Measurements from ENCODE around the gene BACH2.

Gene BACH2

GRCh38 chr6:90008908-90009501, 287.6 kb downstream of the BACH2 start:
- H3K27ac ChIP-seq = no peak overlapping the region
- TF ChIP-seq CTCF (conservative IDR thresholded peaks at IDR 0.05) (no peak), ZFX (IDR thresholded peaks at IDR 0.05) (no peak)

- no peak overlapping the region for H3K27ac ChIP-seq
- TF ChIP-seq ZFX (IDR thresholded peaks at IDR 0.05) = no peak
- no peak for TF ChIP-seq CTCF (conservative IDR thresholded peaks at IDR 0.05)
Observed at GRCh38 chr6:90008189-90008907, 288.3 kb downstream of the BACH2 start.

GRCh38 chr6:90005048-90005827, 291.4 kb downstream of the BACH2 start:
- TF ChIP-seq CTCF (conservative IDR thresholded peaks at IDR 0.05) = no peak
- no peak for TF ChIP-seq ZFX (IDR thresholded peaks at IDR 0.05)
- H3K27ac ChIP-seq = no peak overlapping the region

- H3K27ac ChIP-seq = no peak overlapping the region
Observed at GRCh38 chr6:90004511-90004910, 292.1 kb downstream of the BACH2 start.

GRCh38 chr6:90003941-90004340, 292.7 kb downstream of the BACH2 start:
- no peak for TF ChIP-seq CTCF (conservative IDR thresholded peaks at IDR 0.05)
- TF ChIP-seq ZFX (IDR thresholded peaks at IDR 0.05) = no peak
- H3K27ac ChIP-seq = no peak overlapping the region

More at GRCh38 chr6:90004511-90004910, 292.1 kb downstream of the BACH2 start:
- TF ChIP-seq ZFX (IDR thresholded peaks at IDR 0.05) (no peak), CTCF (conservative IDR thresholded peaks at IDR 0.05) (no peak)

- TF ChIP-seq CTCF (conservative IDR thresholded peaks at IDR 0.05) (no peak), ZFX (IDR thresholded peaks at IDR 0.05) (no peak)
- H3K27ac ChIP-seq = no peak overlapping the region
Observed at GRCh38 chr6:90003069-90003795, 293.4 kb downstream of the BACH2 start.

Data from C4-2B (cell line).